Measurements from ENCODE around the gene LRP1B. TPM values are rescaled to one million over a fixed set of nuclear protein-coding genes. Genes with fewer than 3 reads are reported as not detected.

The LRP1B gene
- total and polyA plus RNA-seq, 2 donors from 2014 or later = 0.69 to 1.2 TPM

GRCh38 chr2:140383781-140384180, 1747.0 kb downstream of the LRP1B start:
- no peaks in the 10 kb centered on the region for H3K4me1 ChIP-seq (ENCODE audit: control insufficient read depth in 2 of 3, insufficient read depth in 2 of 3, low read depth in 1 of 3, low read length in 3 of 3)
- no peak overlapping the region for H3K9ac ChIP-seq (ENCODE audit: low read length in 3 of 3)
- no peak overlapping the region for H3K27ac ChIP-seq (ENCODE audit: low read depth in 2 of 2, low read length in 2 of 2)
- H3K4me3 ChIP-seq (ENCODE audit: low read length in 3 of 3) = no peak overlapping the region
- no peak for TF ChIP-seq CTCF (IDR thresholded peaks at IDR 0.05; ENCODE audit: borderline replicate concordance, extremely low read depth, insufficient read depth)
- no peaks in the 10 kb centered on the region for H3K27me3 ChIP-seq (ENCODE audit: control insufficient read depth, insufficient read depth, low read length)
- no peaks in the 10 kb centered on the region for H3K9me3 ChIP-seq (ENCODE audit: control insufficient read depth in 2 of 3, insufficient read depth in 1 of 3, low read length in 3 of 3)
- intact Hi-C loops (cut with DNase I) = no loop called here
- DNase-seq (no peak), FAIRE-seq (no peak)
- H3K36me3 ChIP-seq (ENCODE audit: control insufficient read depth in 2 of 3, insufficient read depth in 3 of 3, low read length in 3 of 3) = no peaks in the 10 kb centered on the region

GRCh38 chr2:140376686-140377085, 1754.1 kb downstream of the LRP1B start:
- no peak for TF ChIP-seq CTCF (IDR thresholded peaks at IDR 0.05; ENCODE audit: borderline replicate concordance, extremely low read depth, insufficient read depth)
- Histone ChIP-seq H3K27me3 (ENCODE audit: control insufficient read depth, insufficient read depth, low read length) (no peaks in the 10 kb centered on the region), H3K4me3 (ENCODE audit: low read length in 3 of 3) (no peak overlapping the region), H3K9ac (ENCODE audit: low read length in 3 of 3) (no peak overlapping the region), H3K4me1 (ENCODE audit: control insufficient read depth in 2 of 3, insufficient read depth in 2 of 3, low read depth in 1 of 3, low read length in 3 of 3) (no peaks in the 10 kb centered on the region), H3K36me3 (ENCODE audit: control insufficient read depth in 2 of 3, insufficient read depth in 3 of 3, low read length in 3 of 3) (no peaks in the 10 kb centered on the region), H3K9me3 (ENCODE audit: control insufficient read depth in 2 of 3, insufficient read depth in 1 of 3, low read length in 3 of 3) (peaks cover 0 to 2% (median 0%) of the 10 kb centered on the region in 3 donors), H3K27ac (ENCODE audit: low read depth in 2 of 2, low read length in 2 of 2) (no peak overlapping the region)
- peak in 1 of 5 donors; percentile 14 for DNase-seq
- intact Hi-C loops (cut with DNase I) = no loop called here
- FAIRE-seq = no peak

- no peaks in the 10 kb centered on the region for H3K36me3 ChIP-seq (ENCODE audit: control insufficient read depth in 2 of 3, insufficient read depth in 3 of 3, low read length in 3 of 3)
- H3K9ac ChIP-seq (ENCODE audit: low read length in 3 of 3) = no peak overlapping the region
- H3K9me3 ChIP-seq (ENCODE audit: control insufficient read depth in 2 of 3, insufficient read depth in 1 of 3, low read length in 3 of 3) = no peaks in the 10 kb centered on the region
- no peaks in the 10 kb centered on the region for H3K4me1 ChIP-seq (ENCODE audit: control insufficient read depth in 2 of 3, insufficient read depth in 2 of 3, low read depth in 1 of 3, low read length in 3 of 3)
- no peak for TF ChIP-seq CTCF (IDR thresholded peaks at IDR 0.05; ENCODE audit: borderline replicate concordance, extremely low read depth, insufficient read depth)
- FAIRE-seq = no peak
- DNase-seq = no peak
- H3K4me3 ChIP-seq (ENCODE audit: low read length in 3 of 3) = no peak overlapping the region
- H3K27me3 ChIP-seq (ENCODE audit: control insufficient read depth, insufficient read depth, low read length) = no peaks in the 10 kb centered on the region
- no peak overlapping the region for H3K27ac ChIP-seq (ENCODE audit: low read depth in 2 of 2, low read length in 2 of 2)
- intact Hi-C loops (cut with DNase I) = no loop called here
Measured at GRCh38 chr2:140363131-140363530, 1767.7 kb downstream of the LRP1B start.

- intact Hi-C loops (cut with DNase I) = no loop called here
- TF ChIP-seq CTCF (IDR thresholded peaks at IDR 0.05; ENCODE audit: borderline replicate concordance, extremely low read depth, insufficient read depth) = no peak
- FAIRE-seq = no peak
- no peaks in the 10 kb centered on the region for H3K4me1 ChIP-seq (ENCODE audit: control insufficient read depth in 2 of 3, insufficient read depth in 2 of 3, low read depth in 1 of 3, low read length in 3 of 3)
- no peaks in the 10 kb centered on the region for H3K9me3 ChIP-seq (ENCODE audit: control insufficient read depth in 2 of 3, insufficient read depth in 1 of 3, low read length in 3 of 3)
- H3K27ac ChIP-seq (ENCODE audit: low read depth in 2 of 2, low read length in 2 of 2) = no peak overlapping the region
- no peaks in the 10 kb centered on the region for H3K27me3 ChIP-seq (ENCODE audit: control insufficient read depth, insufficient read depth, low read length)
- no peak overlapping the region for H3K4me3 ChIP-seq (ENCODE audit: low read length in 3 of 3)
- no peaks in the 10 kb centered on the region for H3K36me3 ChIP-seq (ENCODE audit: control insufficient read depth in 2 of 3, insufficient read depth in 3 of 3, low read length in 3 of 3)
- DNase-seq = no peak
- no peak overlapping the region for H3K9ac ChIP-seq (ENCODE audit: low read length in 3 of 3)
Measured at GRCh38 chr2:140362361-140362760, 1768.5 kb downstream of the LRP1B start.
